Small intestine (tissue), 7 donors: ENCODE data around the gene MOB2. TPM values are rescaled to one million over a fixed set of nuclear protein-coding genes. Genes with fewer than 3 reads are reported as not detected.

Experiments
- DNase-seq, 2 donors: peaks; one replicate each; pipeline versions ENCODE4 v3.0.0 to v3.0.0-alpha.2; 2013
- FAIRE-seq: peaks from 2 replicates; lab custom pipeline; 2012; peaks lifted over from hg19 to GRCh38; lab: Jason Lieb, UNC
- H3K27ac ChIP-seq, 3 donors: one replicate each; pipeline ENCODE4 v1.5.1; 2013; ENCODE audit warnings: low read length in 2 of 3, mild to moderate bottlenecking in 2 of 3, control low read depth in 1 of 3, inconsistent platforms in 1 of 3, low read depth in 1 of 3, moderate library complexity in 1 of 3
- H3K27me3 ChIP-seq, 3 donors: one replicate each; pipeline ENCODE4 v1.6.1; 2013; ENCODE audit warnings: low read length in 3 of 3, inconsistent platforms in 1 of 3; ENCODE audit not compliant: control insufficient read depth in 3 of 3, insufficient read depth in 3 of 3
- H3K36me3 ChIP-seq, 3 donors: one replicate each; pipeline ENCODE4 v1.6.1; 2013; ENCODE audit warnings: low read length in 3 of 3, inconsistent platforms in 1 of 3, low read depth in 1 of 3, mild to moderate bottlenecking in 1 of 3, moderate library complexity in 1 of 3; ENCODE audit not compliant: control insufficient read depth in 3 of 3, insufficient read depth in 2 of 3
- H3K4me1 ChIP-seq, 3 donors: one replicate each; pipeline ENCODE4 v1.6.1; 2013; ENCODE audit warnings: low read length in 2 of 3, inconsistent platforms in 1 of 3, low read depth in 1 of 3, mild to moderate bottlenecking in 1 of 3, moderate library complexity in 1 of 3; ENCODE audit not compliant: control insufficient read depth in 3 of 3, insufficient read depth in 2 of 3
- H3K4me3 ChIP-seq, 3 donors: one replicate each; pipeline ENCODE4 v1.5.1; 2013; ENCODE audit warnings: low read length in 3 of 3, control low read depth in 1 of 3, inconsistent platforms in 1 of 3, low read depth in 1 of 3, mild to moderate bottlenecking in 1 of 3, moderate library complexity in 1 of 3
- H3K9me3 ChIP-seq, 2 donors: one replicate each; pipeline ENCODE4 v1.6.1; 2013; ENCODE audit warnings: low read depth in 1 of 2, low read length in 1 of 2; ENCODE audit not compliant: control insufficient read depth in 2 of 2, insufficient read depth in 1 of 2
- WGBS, 3 donors: extraction: QIAGEN DNeasy Blood & Tissue Kit; methylation state at CpG; one replicate each; pipeline ENCODE4 v1.1.7; 2013; 5-methylcytosine and 5-hydroxymethylcytosine counted together
- polyA plus RNA-seq, 4 donors: library from polyadenylated mRNA; stranded (reverse) in 3 of 4; unstranded in 1 of 4; fragments of 200-250 nt in 3 of 4; fragments of 120-200 nt in 1 of 4; gene quantifications; one replicate each; pipeline versions ENCODE4 v1.2.1 to v1.2.3, GENCODE V29; 2013
- donor health status: healthy with polysubstance abuse.
- donor health status: control.
- donor health status: control.
- donor health status: Bipolar disorder and iron deficiency.
- donor health status: healthy.

The MOB2 gene
- polyA plus RNA-seq, 4 donors: 28.3 to 48.6 (median 42.0) TPM

DNA sequence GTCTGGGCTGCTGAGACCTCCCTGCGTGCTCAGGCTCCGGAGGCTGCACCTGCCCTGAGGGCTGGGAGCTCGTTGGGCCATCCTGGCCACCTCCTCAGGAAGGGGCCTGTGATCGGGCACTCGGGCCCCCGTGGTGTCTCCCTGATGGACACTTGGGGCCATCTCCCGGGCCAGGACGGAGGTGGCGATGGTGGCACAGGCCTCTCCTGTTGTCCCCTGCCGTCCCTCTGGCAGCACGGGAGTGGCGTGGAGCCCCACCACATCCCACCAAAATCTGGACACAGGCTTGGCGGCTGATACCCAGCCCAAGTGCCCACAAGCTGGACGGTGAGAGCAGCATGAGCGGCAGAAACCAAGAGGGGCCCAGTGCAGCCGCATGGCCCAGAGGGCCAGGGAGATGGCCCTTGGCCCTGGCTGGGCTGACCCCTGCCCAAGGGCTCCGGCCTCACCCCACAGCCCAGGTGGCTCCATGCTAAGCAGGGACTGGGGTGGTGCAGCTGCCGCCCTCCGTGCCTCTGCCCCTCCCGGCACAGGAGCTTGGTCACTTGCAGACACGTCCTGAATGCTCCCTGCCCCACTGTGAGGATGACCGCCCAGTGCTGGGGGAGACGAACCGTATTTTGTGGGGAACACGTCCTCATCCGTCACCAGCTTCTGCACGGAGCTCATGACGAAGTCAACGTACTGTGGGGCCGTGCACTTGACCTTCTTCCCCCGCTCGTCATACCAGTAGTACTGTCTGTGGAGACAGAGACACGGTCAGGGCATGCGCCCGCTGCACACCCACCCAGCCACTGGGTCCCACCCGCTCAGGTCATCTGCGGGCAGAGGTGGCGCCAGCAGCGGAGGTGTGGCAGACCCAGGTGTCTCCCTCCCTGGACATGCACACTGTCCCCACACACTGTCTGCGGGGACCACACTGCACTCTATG is 15.6 kb downstream of the MOB2 start:
- 93 to 95% (median 94%) methylated on average over 39 to 40 of the region's 40 CpGs for WGBS, 3 donors
- Histone ChIP-seq H3K27me3 (no peaks in the 10 kb centered on the region), H3K36me3 (peaks cover 2 to 79% (median 14%) of the 10 kb centered on the region in 3 donors), H3K4me1 (no peaks in the 10 kb centered on the region), H3K27ac (no peak overlapping the region), H3K4me3 (no peak overlapping the region), H3K9me3 (no peaks in the 10 kb centered on the region)
- FAIRE-seq (no peak), DNase-seq (no peak)

DNA sequence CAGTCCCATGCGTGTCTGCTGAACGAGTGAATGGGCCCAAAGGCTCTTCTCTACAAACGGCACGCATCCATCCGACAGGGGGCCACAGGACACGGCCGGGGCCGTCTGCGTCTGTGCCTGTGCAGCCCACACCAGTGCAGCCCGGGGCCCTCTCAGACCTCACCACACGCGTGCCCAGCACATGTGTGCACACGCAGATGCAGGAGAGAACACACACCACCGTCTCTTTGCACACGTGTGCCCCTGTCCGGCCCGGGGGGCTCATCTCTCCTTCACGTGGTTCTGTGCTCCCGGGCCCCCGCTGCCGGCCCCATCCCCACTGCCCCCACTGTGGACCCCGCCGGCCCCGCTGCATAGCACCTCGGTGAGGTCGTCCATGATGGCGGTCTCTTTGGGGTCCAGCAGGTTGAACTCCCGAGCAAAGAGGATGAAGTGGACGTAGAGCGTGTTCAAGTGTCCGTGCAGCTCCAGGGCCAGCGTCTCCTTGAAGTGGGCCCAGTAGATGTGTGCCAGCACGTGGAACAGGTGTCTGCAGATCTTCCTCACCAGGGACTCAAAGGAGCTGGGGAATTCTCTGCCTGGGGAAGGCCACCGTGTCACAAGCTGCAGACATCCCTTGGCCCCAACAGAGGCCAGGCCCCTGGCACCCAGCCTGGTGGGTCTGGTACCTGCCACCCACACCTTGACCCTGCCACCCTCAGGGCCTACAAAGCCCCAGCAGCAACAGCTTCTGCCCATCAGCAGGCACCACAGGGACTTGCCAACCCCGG is 16.5 kb downstream of the MOB2 start:
- H3K36me3 ChIP-seq: peaks cover 0 to 80% (median 11%) of the 10 kb centered on the region in 3 donors
- no peak overlapping the region for H3K27ac ChIP-seq
- DNase-seq (no peak), FAIRE-seq (no peak)
- no peaks in the 10 kb centered on the region for H3K27me3 ChIP-seq
- no peak overlapping the region for H3K4me3 ChIP-seq
- WGBS, 3 donors: 90 to 94% (median 91%) methylated on average over 35 of the region's 35 CpGs
- H3K9me3 ChIP-seq: peaks cover 0 to 5% of the 10 kb centered on the region in 2 donors
- no peaks in the 10 kb centered on the region for H3K4me1 ChIP-seq

GRCh38 chr11:1469287-1469910 is 17.2 kb downstream of the MOB2 start:
- Histone ChIP-seq H3K9me3 (peaks cover 0 to 12% of the 10 kb centered on the region in 2 donors), H3K27me3 (no peaks in the 10 kb centered on the region), H3K4me1 (no peaks in the 10 kb centered on the region), H3K27ac (no peak overlapping the region), H3K36me3 (peaks cover 0 to 86% (median 11%) of the 10 kb centered on the region in 3 donors), H3K4me3 (no peak overlapping the region)
- FAIRE-seq: no peak
- 81 to 91% (median 84%) methylated on average over 18 to 19 of the region's 19 CpGs for WGBS, 3 donors
- no peak for DNase-seq

- Histone ChIP-seq H3K36me3 (peaks cover 0 to 88% (median 9%) of the 10 kb centered on the region in 3 donors), H3K4me3 (no peak overlapping the region), H3K27me3 (no peaks in the 10 kb centered on the region), H3K9me3 (peaks cover 0 to 20% of the 10 kb centered on the region in 2 donors), H3K4me1 (no peaks in the 10 kb centered on the region), H3K27ac (no peak overlapping the region)
- no peak for DNase-seq
- 89 to 91% (median 89%) methylated on average over 19 of the region's 19 CpGs for WGBS, 3 donors
- FAIRE-seq: no peak
These were observed 18.0 kb downstream of the MOB2 start for GRCh38 chr11:1468473-1469066.

- H3K9me3 ChIP-seq: peaks cover 0 to 25% of the 10 kb centered on the region in 2 donors
- peaks cover 0 to 88% (median 4%) of the 10 kb centered on the region in 3 donors for H3K36me3 ChIP-seq
- FAIRE-seq (no peak), DNase-seq (no peak)
- 85 to 98% (median 88%) methylated on average over 18 of the region's 18 CpGs for WGBS, 3 donors
- H3K4me1 ChIP-seq: no peaks in the 10 kb centered on the region
- no peak overlapping the region for H3K27ac ChIP-seq
- no peaks in the 10 kb centered on the region for H3K27me3 ChIP-seq
- no peak overlapping the region for H3K4me3 ChIP-seq
These were observed 18.6 kb downstream of the MOB2 start for GRCh38 chr11:1468002-1468401.

DNA sequence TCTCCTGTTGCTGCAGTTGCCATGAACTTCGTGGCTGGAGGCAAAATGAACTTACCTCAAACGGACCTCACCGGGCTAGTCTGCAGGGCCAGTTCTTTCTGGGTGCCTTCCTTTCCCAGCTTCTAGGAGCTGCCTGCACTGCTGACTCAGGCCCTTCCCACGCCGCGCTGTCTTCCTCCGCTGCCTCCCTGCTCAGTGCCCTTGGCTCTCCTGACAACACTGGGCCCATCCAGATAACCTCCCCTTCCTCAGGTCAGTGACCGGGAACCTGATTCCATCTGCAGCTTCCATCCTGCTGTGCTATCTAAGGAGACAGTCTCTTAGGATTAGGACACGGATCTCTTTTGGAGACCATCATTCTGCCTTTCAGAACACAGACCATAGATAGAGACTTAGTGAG is 19.3 kb downstream of the MOB2 start:
- Histone ChIP-seq H3K36me3 (peaks cover 0 to 88% (median 4%) of the 10 kb centered on the region in 3 donors), H3K9me3 (peaks cover 0 to 28% of the 10 kb centered on the region in 2 donors)
- FAIRE-seq: no peak

GRCh38 chr11:1466784-1467183 is 19.8 kb downstream of the MOB2 start:
- Histone ChIP-seq H3K36me3 (peaks cover 0 to 87% (median 4%) of the 10 kb centered on the region in 3 donors), H3K9me3 (peaks cover 0 to 28% of the 10 kb centered on the region in 2 donors), H3K4me3 (no peak overlapping the region), H3K27ac (no peak overlapping the region), H3K27me3 (no peaks in the 10 kb centered on the region), H3K4me1 (no peaks in the 10 kb centered on the region)
- DNase-seq: no peak
- 85 to 87% (median 86%) methylated on average over 16 of the region's 16 CpGs for WGBS, 3 donors
- FAIRE-seq: no peak

More for the DNA sequence above, 19.3 kb downstream of the MOB2 start:
- no peaks in the 10 kb centered on the region for H3K27me3 ChIP-seq
- no peaks in the 10 kb centered on the region for H3K4me1 ChIP-seq
- WGBS, 3 donors: 85 to 89% (median 87%) methylated on average over 9 of the region's 9 CpGs
- no peak overlapping the region for H3K4me3 ChIP-seq
- H3K27ac ChIP-seq: no peak overlapping the region
- no peak for DNase-seq
